CD4-positive, alpha-beta T cell treated with Interleukin-17A for 1 hour (primary cell): Measurements from ENCODE around the gene TMEM117.

ENCODE experiments used
- DNase-seq: peaks from one replicate; pipeline ENCODE4 v3.0.0-alpha.2; 2020

TMEM117 gene

DNA sequence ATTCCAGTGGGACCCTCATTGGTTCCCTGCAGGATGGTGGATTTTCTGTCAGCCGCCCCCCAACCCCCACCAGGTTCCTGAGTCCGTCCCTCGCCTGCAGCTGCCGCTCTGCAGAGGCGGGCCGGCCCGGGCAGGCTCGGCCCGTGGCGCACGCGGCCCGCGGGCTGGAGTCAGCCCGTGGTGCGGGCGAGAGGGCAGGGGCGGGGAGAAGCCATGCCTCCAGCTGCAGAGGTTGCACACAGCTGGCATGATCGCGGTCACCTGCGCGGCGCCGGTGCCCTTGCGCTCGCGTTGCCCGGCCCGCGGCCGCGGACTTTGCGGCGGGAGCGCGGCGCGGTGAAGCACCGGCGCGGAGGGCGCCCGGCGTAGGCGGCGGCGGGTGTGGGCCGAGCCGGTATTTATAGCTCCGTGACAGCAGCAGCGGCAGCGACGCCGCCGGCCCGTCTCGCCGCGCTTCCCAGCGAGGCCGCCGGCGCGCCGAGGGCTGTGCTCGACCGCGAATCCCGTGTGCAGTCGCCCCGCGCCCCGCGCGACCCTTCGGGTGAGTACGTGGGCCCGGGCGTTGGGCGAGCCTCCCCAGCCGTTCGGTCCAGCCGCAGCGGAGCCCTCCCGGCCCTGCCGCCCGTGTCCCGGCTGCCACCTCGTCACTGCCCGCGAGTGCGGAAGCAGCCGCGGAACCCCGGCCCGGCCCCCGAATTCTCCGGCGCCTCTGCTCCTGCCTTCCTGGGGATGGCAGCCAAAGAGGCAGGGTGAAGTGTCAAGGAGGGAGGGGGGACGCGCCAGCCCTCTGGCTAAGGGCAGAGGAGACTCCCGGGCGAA, at the start of gene TMEM117:
TMEM117 (plus strand) TSS at position 426 of the 819 bp plus-strand sequence.
- DNase-seq: peak; percentile 65

DNA sequence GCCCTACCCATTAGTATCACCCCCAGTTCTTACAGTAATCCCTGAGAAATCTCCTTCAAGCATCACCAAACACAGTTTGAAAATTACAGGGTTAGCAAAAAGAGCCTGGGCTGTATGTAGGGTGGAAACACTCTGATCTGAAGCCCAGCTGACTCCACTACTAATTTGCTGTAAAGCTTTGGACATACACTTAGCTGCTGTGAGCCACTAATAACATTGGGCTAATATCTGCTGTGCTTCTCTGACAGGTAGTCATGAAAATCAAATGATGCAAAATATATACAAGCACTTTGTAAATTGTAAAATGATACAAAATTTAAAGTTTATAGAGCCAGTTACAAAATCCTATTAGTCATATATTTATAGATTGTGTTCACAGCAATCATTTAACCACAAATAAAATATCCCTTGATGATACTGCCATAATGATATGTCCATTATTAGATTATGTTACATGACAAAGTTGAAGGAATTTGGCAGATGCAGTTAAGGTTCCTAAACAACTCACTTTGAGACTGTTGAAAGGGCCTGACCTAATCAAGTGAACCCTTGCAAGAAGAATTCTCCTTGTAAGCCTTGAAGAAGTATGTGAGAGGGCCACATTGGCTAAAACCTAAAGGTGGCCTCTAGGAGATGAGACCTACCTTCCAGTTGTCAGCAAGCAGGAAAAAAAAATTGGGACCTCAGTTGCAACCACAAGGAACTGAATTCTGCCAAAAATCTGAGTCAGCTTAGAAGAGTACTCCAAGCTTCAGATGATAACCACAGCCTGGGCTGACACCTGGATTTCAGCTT, 48.8 kb upstream of the TMEM117 start:
- no peak for DNase-seq

DNA sequence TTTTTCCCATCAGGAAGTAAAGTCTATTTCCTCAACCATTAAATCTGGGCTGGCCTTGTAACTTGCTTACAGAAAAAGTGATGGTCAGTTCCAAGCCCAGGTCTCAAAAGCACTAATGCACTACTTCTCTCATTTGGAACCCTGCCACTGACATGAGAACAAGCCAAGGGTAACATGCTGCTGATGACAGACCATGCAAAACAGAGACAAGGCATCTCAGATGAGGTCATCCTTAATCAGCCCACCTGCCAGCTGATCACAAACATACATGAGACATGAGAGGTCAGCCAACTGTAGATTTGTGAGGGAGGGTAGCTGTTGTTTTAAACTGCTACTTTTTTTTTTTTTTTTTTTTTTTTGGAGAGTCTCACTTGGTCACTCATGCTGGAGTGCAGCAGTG, 45.9 kb upstream of the TMEM117 start:
- no peak for DNase-seq

- no peak for DNase-seq
Measured at GRCh38 chr12:43795716-43796280, 40.1 kb upstream of the TMEM117 start.

DNA sequence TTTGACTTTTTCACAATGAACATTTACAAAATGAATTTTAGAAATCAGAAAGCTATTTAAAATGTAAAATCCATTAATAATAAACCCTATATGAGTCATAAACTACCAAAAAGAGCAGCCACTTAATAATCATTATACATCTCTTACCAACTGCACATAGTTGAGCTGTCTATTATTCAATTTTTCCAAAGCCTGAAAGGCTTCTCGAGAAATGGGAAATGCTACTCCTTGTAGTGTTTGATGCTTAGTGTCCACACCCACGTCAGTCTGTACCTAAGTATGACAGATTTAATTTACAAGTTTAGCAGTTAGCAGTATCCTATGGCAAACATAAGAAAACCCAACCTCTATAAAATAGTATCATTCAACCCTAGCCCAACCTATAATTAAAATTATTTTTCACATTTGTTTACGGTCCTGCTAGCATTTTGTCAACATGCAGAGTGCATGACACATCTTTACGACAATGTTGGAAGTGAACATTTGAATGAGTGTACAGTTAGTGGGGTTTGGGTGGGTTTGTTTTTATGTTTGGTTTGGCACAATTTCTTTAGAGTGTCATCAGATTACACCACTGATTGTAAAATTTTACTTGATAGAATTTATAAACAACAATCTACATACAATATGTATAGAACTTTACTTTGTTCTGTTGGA, 38.2 kb upstream of the TMEM117 start:
- DNase-seq: no peak

DNA sequence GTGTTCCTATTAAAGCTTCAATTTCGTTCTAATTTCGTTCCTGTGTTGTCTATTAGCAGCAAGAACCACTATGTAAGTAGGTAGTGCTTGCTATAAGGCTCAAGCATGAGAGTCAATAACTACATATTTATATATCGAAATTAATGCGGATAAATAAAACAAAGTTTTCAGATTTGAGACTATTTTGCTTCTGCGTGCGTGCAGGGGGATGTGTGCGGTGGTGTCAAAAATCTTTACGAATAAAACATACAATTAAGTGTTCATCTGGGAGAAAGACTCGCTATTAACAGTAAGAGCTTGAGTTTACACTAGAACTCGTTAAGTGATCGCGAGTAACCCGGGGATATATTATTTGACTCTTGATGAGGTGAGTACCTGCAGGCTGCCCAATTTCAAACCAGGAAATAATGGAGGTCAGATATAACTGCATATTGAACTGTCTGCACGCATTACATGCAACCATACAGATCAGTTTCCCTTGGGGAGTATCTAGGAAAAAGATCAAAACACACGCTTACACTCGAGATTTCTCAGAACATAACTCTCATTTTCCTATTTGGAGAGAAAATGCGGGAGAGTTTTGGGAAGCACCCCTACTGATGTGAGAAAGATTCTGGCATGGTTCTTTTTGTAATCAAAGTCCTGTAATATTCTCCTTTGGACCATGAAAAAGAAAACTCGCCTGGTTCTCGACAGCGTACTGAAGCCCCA, 30.6 kb upstream of the TMEM117 start:
- DNase-seq: peak; percentile 34

- peak; percentile 82 for DNase-seq
Measured at GRCh38 chr12:43805860-43806736, 29.8 kb upstream of the TMEM117 start, which contains the start of gene TWF1. Gene TWF1 (minus strand): TSS chr12:43806317. CDS start chr12:43806245, 72 bp downstream.

DNA sequence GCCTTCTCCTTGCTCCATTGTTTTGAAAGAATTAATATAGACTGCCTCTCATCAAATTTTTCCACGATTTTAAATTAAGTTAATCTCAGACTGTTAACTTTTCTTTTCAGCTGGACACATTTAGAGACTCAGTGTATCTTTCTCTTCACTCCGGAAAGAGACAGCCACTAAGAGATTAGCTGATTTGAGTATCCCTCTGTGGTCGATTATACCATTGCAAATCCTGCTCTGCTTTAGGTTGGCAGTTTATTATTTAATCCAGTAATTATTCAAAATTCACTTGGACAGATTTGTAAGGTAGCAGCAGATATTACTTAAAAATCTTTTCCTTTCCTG, 29.2 kb upstream of the TMEM117 start:
- DNase-seq: no peak

DNA sequence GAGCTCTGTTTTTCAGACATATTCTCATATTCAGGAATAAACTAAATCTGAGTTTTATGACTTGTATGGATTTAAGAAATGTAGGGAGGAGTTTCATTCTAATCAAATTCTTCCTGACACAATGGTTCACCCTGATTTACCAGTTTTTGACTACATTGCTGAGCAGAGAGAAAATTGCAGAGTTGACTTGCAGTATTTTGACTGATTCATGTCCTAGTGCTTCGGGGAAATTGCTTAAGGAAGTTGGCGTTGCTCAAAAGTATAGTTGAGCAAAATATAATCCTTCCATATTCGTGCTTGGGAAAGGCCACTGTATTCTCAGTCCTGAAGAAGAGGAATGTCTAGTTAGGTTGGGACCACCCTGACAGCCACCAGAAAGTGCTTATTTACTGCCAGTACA, 28.5 kb upstream of the TMEM117 start:
- no peak for DNase-seq

GRCh38 chr12:43812057-43812456, 23.8 kb upstream of the TMEM117 start:
- no peak for DNase-seq

- no peak for DNase-seq
Measured at GRCh38 chr12:43812926-43813325, 23.0 kb upstream of the TMEM117 start.

DNA sequence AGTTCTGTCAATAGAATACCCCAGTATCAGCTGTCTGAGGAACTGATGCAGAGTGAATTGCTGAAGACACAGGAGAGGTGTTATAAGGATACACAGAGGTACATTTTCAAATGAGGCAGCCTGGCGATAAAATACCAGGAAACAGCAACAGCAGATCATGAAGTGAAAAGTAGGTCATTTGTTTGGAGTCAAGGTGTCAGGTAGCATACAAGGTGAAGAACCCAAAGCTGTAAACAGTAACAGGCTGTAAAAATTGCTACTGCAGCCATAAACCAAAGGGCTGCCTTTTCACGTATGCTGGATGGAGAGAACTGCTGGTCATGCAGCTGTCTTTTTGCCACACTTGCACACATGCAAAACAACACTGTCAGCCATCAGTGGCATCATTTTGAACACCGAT, 20.5 kb upstream of the TMEM117 start:
- DNase-seq: no peak

GRCh38 chr12:43816168-43816567, 19.7 kb upstream of the TMEM117 start:
- no peak for DNase-seq

DNA sequence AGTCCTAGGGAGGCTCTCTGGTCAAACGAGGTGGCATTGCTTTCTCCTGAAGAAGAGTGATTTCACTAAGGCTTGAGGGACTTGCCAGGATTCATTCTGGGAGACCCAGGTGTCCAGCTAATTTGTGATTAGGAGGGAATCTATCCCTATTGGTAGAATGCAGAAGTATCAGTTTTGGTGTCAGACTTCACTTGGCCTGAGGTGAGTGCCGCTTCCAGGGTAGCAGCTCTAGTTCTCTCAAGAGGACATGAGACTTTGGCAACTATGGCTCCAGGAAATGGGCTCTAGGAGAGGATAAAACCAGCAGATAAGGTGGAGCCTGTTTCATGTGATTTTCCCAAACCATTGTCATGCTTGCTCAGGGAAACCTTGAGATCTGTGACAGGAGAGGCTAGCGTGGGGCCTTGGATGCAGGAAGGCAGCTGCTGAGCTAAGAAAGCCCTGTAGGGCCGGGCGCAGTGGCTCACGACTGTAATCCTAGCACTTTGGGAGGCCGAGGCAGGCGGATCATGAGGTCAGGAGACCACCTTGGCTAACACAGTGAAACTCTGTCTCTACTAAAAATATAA, 11.6 kb upstream of the TMEM117 start:
- no peak for DNase-seq

DNA sequence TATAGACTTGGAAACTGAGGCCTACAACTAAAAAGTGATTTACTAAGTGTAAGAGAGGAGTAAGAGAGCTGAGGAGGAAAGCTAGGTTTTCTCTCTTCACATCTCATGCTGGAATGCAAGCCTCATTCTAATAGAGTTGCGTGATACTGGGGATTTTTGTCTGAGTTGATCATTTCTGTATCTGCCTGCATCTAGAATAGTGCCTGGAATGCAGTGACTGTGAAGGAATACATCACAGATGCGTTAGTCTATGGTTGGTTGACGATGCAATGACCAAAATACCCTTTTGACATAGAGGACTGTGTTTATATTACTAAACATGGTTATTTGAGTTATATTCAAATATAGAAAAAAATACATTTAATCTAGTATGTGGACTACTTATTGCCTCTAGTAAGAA, 9.2 kb upstream of the TMEM117 start:
- no peak for DNase-seq

DNA sequence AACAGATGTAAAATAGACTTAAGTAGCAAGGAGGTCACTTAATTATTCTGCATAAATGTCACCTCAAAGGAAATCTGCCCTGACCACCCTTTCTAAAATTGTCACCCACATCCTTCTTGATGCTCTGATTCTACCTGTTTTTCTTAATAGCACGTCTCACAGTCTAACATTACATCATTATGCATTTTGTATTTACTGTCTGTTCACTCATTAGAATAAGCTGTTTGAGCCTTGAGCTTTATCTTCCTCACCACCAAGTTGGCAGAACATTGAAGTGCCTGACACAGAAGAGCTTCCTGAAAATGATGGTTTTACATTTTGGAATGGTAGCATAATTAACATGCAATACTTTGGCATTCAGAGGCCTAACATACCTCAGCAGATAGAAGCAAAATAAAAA, 8.8 kb upstream of the TMEM117 start:
- DNase-seq: no peak

- peak; percentile 41 for DNase-seq
Measured at GRCh38 chr12:43832463-43833168, 3.3 kb upstream of the TMEM117 start.

DNA sequence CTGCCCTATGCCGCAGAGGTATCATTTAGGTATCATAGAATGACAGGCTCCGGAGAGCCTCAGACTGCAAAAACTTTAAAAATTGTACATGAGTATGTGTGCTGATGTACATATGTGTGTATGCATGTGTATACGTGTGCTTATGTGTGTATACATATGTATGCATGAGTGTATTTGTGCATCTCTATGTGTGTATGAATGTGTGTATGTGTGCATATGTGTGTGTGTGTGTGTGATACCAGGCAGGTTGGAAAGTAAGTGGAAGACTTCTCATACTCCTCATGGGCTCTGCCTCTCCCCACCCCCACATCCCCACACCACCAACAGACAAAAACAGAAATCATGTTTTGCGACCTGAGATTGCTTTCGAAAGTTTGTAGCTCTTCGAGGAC, 621 bp upstream of the TMEM117 start:
- DNase-seq: no peak

GRCh38 chr12:43836475-43836989, 651 bp downstream of the TMEM117 start:
- peak; percentile 20 for DNase-seq

GRCh38 chr12:43840338-43840737, 4.5 kb downstream of the TMEM117 start:
- no peak for DNase-seq
